ENCODE results near the gene FRS3. TPM values are rescaled to one million over a fixed set of nuclear protein-coding genes. Genes with fewer than 3 reads are reported as not detected.

FRS3 gene
- total and polyA plus RNA-seq, 8 donors = 5.3 to 10.9 (median 9.0) TPM

DNA sequence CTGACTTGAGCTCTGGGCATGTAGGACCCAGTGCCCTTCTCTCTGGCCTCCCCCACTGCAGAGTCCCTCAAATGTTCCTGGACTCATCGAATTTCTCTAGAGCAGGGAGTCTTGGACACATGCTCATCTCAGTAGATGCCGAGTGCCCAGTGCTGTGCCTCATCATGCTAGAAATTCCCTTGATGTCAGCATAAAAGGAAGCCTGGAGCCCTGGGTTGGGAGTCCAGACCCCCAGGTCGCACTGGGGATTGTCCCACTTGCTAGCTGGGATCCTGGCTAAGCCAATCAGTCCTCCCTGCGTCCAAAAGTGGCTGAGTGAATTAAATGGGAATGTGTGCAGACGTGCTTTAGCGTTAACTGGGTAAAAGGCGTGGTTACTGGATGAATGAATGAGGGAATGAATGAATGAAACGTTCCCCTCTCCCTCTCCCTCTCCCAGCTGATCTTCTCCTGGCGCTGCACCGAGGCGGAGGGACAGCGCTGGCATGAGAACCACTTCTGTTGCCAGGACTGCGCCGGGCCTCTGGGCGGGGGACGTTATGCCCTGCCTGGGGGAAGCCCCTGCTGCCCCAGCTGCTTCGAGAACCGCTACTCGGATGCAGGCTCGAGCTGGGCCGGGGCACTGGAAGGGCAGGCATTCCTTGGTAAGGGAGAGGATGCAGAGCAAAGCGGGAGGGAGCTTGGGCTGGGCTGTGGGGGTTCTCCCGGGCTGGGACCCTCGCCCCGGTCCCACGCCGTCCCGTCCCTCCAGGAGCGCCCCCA lies 6.2 kb upstream of the FRS3 start:
- intact Hi-C loops (cut with DNase I) = no loop called here
- H3K36me3 ChIP-seq = peaks cover 0 to 19% of the 10 kb centered on the region in 2 donors
- H3K9me3 ChIP-seq = no peaks in the 10 kb centered on the region
- H3K4me1 ChIP-seq = peaks cover 16 to 64% of the 10 kb centered on the region in 2 donors
- TF ChIP-seq, protein P1, sequence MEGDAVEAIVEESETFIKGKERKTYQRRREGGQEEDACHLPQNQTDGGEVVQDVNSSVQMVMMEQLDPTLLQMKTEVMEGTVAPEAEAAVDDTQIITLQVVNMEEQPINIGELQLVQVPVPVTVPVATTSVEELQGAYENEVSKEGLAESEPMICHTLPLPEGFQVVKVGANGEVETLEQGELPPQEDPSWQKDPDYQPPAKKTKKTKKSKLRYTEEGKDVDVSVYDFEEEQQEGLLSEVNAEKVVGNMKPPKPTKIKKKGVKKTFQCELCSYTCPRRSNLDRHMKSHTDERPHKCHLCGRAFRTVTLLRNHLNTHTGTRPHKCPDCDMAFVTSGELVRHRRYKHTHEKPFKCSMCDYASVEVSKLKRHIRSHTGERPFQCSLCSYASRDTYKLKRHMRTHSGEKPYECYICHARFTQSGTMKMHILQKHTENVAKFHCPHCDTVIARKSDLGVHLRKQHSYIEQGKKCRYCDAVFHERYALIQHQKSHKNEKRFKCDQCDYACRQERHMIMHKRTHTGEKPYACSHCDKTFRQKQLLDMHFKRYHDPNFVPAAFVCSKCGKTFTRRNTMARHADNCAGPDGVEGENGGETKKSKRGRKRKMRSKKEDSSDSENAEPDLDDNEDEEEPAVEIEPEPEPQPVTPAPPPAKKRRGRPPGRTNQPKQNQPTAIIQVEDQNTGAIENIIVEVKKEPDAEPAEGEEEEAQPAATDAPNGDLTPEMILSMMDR (IDR thresholded peaks at IDR 0.05) = no peak
- no peaks in the 10 kb centered on the region for H3K27me3 ChIP-seq
- DNase-seq = peak in 1 of 4 donors; percentile 24
- no peak for ATAC-seq
- peak overlapping the region; percentile 95 to 97 for H3K27ac ChIP-seq
- peak overlapping the region; percentile 69 to 87 for H3K4me3 ChIP-seq

DNA sequence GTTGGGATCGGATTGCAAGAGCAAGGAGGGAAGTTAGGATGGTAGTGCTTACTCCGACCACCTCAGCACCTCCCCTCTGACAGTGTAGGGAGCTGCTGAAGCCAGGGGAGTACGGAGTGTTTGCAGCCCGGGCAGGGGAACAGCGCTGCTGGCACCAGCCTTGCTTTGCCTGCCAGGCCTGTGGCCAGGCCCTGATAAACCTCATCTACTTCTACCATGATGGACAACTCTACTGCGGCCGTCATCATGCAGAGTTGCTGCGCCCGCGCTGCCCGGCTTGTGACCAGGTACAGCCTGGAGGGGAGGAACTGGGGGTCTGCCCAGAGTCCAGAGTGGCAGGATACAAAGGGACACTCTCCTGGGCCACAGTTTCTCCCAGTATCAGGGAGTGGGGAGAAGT lies 5.6 kb upstream of the FRS3 start:
- TF ChIP-seq, protein P1 (IDR thresholded peaks at IDR 0.05) = no peak
- intact Hi-C loops (cut with DNase I) = no loop called here
- Histone ChIP-seq H3K27me3 (no peaks in the 10 kb centered on the region), H3K9me3 (no peaks in the 10 kb centered on the region), H3K4me1 (peaks cover 17 to 66% of the 10 kb centered on the region in 2 donors), H3K27ac (peak overlapping the region; percentile 13 to 41), H3K4me3 (peak overlapping the region in 1 of 2 donors; percentile 69), H3K36me3 (peaks cover 0 to 13% of the 10 kb centered on the region in 2 donors)
- ATAC-seq (no peak), DNase-seq (no peak)

DNA sequence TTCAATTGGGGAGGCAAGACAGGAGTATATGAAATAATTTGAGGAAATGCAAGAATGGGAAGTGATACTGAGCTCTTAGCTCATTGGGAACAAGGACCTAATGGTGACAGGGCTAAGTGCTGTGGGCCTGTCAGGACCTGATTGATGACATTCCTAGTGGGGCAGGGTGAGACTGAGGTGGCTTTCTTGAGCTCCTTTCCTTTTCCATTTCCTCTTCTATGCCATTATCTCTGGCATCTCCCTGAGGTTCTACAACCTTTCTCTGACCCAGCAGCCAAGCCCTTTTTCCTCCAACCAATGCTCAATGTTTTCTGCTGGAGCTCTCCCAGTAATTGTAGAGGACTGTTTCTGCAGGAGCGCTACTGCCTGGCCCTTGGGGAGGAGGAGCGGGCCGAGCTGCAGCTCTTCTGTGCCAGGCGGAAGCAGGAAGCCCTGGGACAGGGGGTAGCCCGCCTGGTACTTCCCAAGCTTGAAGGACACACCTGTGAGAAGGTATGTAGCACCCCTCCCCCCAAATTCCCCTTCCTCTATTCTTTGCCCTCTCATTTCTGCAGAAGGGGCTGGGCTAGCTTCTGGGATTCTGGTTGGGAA lies 5.0 kb upstream of the FRS3 start:
- peaks cover 0 to 7% of the 10 kb centered on the region in 2 donors for H3K36me3 ChIP-seq
- H3K4me1 ChIP-seq = peaks cover 17 to 62% of the 10 kb centered on the region in 2 donors
- intact Hi-C loops (cut with DNase I) = loop anchor here in 1 of 2 donors (5.0 kb wide), 1 partner anchor 263 kb away; no protein-coding TSS in a partner anchor
- H3K27ac ChIP-seq = peak overlapping the region; percentile 13 to 41
- H3K27me3 ChIP-seq = no peaks in the 10 kb centered on the region
- ATAC-seq = no peak
- TF ChIP-seq, protein P1 (IDR thresholded peaks at IDR 0.05) = no peak
- H3K9me3 ChIP-seq = no peaks in the 10 kb centered on the region
- DNase-seq = no peak
- H3K4me3 ChIP-seq = no peak overlapping the region

DNA sequence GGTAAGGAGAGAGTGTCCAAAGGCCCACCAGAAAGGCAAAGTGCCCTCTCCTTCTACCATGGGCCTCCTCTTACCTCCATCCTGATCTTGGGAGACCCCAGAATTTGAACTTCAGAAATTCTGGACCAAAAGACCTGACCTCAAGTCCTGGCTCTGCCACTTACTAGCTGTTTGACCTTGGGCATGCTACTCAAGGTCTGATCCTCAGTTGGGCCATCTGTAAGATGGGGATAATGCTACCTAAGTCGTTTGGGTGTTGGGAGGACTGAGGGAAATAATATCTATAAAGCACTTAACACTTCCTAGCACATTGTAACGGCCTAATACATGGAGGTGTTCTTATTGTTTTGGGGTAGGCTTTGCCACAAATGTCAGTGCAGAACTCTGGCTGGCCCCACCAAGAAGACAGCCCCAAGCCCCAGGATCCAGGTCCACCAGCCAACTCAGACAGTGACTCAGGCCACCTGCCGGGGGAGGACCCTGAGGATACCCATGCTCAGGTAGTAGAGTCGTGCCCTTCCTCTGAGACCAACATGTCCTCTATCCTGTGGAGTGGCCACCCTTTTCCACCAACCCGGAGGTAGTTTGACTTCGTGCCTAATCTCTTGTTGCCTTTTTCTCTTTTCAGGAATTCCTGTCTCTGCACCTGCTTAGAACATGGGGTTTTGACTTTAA lies 3.5 kb upstream of the FRS3 start:
- Histone ChIP-seq H3K4me3 (no peak overlapping the region), H3K4me1 (peaks cover 24 to 60% of the 10 kb centered on the region in 2 donors), H3K27ac (no peak overlapping the region), H3K36me3 (no peaks in the 10 kb centered on the region), H3K9me3 (no peaks in the 10 kb centered on the region), H3K27me3 (no peaks in the 10 kb centered on the region)
- no peak for DNase-seq
- TF ChIP-seq, protein P1 (IDR thresholded peaks at IDR 0.05) = no peak
- intact Hi-C loops (cut with DNase I) = loop anchor here in 1 of 2 donors (5.0 kb wide), 1 partner anchor 264 kb away; no protein-coding TSS in a partner anchor
- ATAC-seq = no peak

DNA sequence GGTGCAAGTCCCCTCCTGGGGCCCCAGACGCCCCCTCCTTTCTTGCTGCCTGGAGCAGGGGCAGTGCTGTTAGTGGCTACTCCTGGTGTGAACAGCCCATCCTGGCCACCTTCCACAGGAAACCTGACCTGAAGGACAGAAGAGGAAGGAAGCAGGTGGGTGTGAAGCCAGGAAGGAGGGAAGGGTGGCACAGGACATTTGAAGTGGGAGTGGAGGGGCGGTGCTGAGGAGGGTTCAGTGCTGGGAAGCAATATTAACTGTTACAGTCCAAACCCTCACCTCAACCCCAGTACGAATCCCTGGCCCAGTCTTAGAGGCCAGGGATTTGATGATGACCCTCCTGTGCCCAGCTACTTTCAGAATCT lies 1.6 kb upstream of the FRS3 start:
- Histone ChIP-seq H3K27ac (peak overlapping the region; percentile 82 to 87), H3K9me3 (no peaks in the 10 kb centered on the region)
- ATAC-seq = peak; percentile 8

More for the DNA sequence above, 1.6 kb upstream of the FRS3 start:
- H3K4me1 ChIP-seq = peaks cover 24 to 75% of the 10 kb centered on the region in 2 donors
- H3K27me3 ChIP-seq = no peaks in the 10 kb centered on the region
- peak in 1 of 4 donors; percentile 73 for DNase-seq
- H3K36me3 ChIP-seq = no peaks in the 10 kb centered on the region
- TF ChIP-seq, protein P1 (IDR thresholded peaks at IDR 0.05) = no peak
- intact Hi-C loops (cut with DNase I) = loop anchor here in 1 of 2 donors (5.0 kb wide), 1 partner anchor 266 kb away; no protein-coding TSS in a partner anchor
- peak overlapping the region; percentile 58 to 83 for H3K4me3 ChIP-seq

All from left lung (tissue), 10 donors.